Measurements from ENCODE around the gene SLC8A2. TPM values are rescaled to one million over a fixed set of nuclear protein-coding genes. Genes with fewer than 3 reads are reported as not detected.
"Not testable (repeated sequence)": the region's sequence is repeated elsewhere in the genome, so short reads cannot be mapped to it uniquely, and the experiment has no call there.

The SLC8A2 gene
- total RNA-seq, 2 donors from 2014 or later, result 0.09 to 2.2 TPM

- no peak for DNase-seq
- ATAC-seq, result no peak
- intact Hi-C loops (cut with DNase I, micrococcal nuclease), result loop anchor here in 1 of 2 donors (10.0 kb wide), 1 partner anchor 127 kb away; no protein-coding TSS in a partner anchor
Measured at GRCh38 chr19:47421244-47421786, 50.4 kb downstream of the SLC8A2 start.

GRCh38 chr19:47419789-47420188 lies 51.9 kb downstream of the SLC8A2 start:
- intact Hi-C loops (cut with DNase I, micrococcal nuclease), result loop anchor here in 1 of 2 donors (10.0 kb wide), 1 partner anchor 125 kb away; no protein-coding TSS in a partner anchor
- no peak for ATAC-seq
- no peak for DNase-seq

- DNase-seq (no peak), ATAC-seq (no peak)
- intact Hi-C loops (cut with DNase I, micrococcal nuclease), result no loop called here
Measured at GRCh38 chr19:47419030-47419783, 52.5 kb downstream of the SLC8A2 start, which contains the start of gene MEIS3. MEIS3 (minus strand) TSS chr19:47419527; CDS start chr19:47419081, 446 bp downstream.

GRCh38 chr19:47418692-47419029 lies 53.0 kb downstream of the SLC8A2 start:
- no peak for ATAC-seq
- DNase-seq, result no peak
- intact Hi-C loops (cut with DNase I, micrococcal nuclease), result no loop called here

- intact Hi-C loops (cut with DNase I, micrococcal nuclease), result no loop called here
- DNase-seq (no peak), ATAC-seq (no peak)
Measured at GRCh38 chr19:47417746-47418691, 53.7 kb downstream of the SLC8A2 start.

- ATAC-seq, result no peak
- intact Hi-C loops (cut with DNase I, micrococcal nuclease), result no loop called here
- no peak for DNase-seq
Measured at GRCh38 chr19:47417107-47417745, 54.5 kb downstream of the SLC8A2 start.

- intact Hi-C loops (cut with DNase I, micrococcal nuclease), result no loop called here
- no peak for DNase-seq
- ATAC-seq, result no peak
Measured at GRCh38 chr19:47416643-47416985, 55.1 kb downstream of the SLC8A2 start.

GRCh38 chr19:47415953-47416642 lies 55.6 kb downstream of the SLC8A2 start:
- DNase-seq (no peak), ATAC-seq (no peak)
- intact Hi-C loops (cut with DNase I, micrococcal nuclease), result no loop called here

GRCh38 chr19:47414469-47414868 lies 57.2 kb downstream of the SLC8A2 start:
- intact Hi-C loops (cut with DNase I, micrococcal nuclease), result no loop called here
- ATAC-seq, result peak; percentile 52

GRCh38 chr19:47413941-47414340 lies 57.8 kb downstream of the SLC8A2 start:
- intact Hi-C loops (cut with DNase I, micrococcal nuclease), result no loop called here
- ATAC-seq (no peak), DNase-seq (no peak)

More at GRCh38 chr19:47414469-47414868, 57.2 kb downstream of the SLC8A2 start:
- no peak for DNase-seq

GRCh38 chr19:47411696-47412095 lies 60.0 kb downstream of the SLC8A2 start:
- DNase-seq; intact Hi-C loops (cut with DNase I, micrococcal nuclease); ATAC-seq: not testable (repeated sequence)

GRCh38 chr19:47411101-47411500 lies 60.6 kb downstream of the SLC8A2 start:
- no peak for DNase-seq
- no peak for ATAC-seq
- intact Hi-C loops (cut with DNase I, micrococcal nuclease), result no loop called here

- DNase-seq, result no peak
- ATAC-seq, result no peak
- intact Hi-C loops (cut with DNase I, micrococcal nuclease), result no loop called here
Measured at GRCh38 chr19:47408156-47408938, 63.3 kb downstream of the SLC8A2 start.

GRCh38 chr19:47407417-47407774 lies 64.3 kb downstream of the SLC8A2 start:
- ATAC-seq (no peak), DNase-seq (no peak)
- intact Hi-C loops (cut with DNase I, micrococcal nuclease), result no loop called here

GRCh38 chr19:47406711-47407416 lies 64.8 kb downstream of the SLC8A2 start:
- intact Hi-C loops (cut with DNase I, micrococcal nuclease), result no loop called here
- DNase-seq (no peak), ATAC-seq (peak; percentile 23)

- no peak for DNase-seq
- ATAC-seq, result no peak
- intact Hi-C loops (cut with DNase I, micrococcal nuclease), result no loop called here
Measured at GRCh38 chr19:47405854-47406417, 65.8 kb downstream of the SLC8A2 start.

GRCh38 chr19:47405197-47405550 lies 66.5 kb downstream of the SLC8A2 start:
- DNase-seq (no peak), ATAC-seq (no peak)
- intact Hi-C loops (cut with DNase I, micrococcal nuclease), result no loop called here
